Raji (cell line): ENCODE data around the gene NPPB.

Source experiments
- POLR2A ChIP-seq: IDR thresholded peaks from 2 replicates; pipeline ENCODE4 v1.6.1; 2011; ENCODE audit warnings: low read depth, low read length, control low read depth; ENCODE audit not compliant: insufficient read depth

Gene NPPB

GRCh38 chr1:11882814-11883538 is 24.2 kb upstream of the NPPB start:
- TF ChIP-seq POLR2A = no peak

GRCh38 chr1:11881749-11882441 is 23.1 kb upstream of the NPPB start:
- no peak for TF ChIP-seq POLR2A

GRCh38 chr1:11880911-11881748 is 22.4 kb upstream of the NPPB start:
- TF ChIP-seq POLR2A = no peak

GRCh38 chr1:11880181-11880575 is 21.4 kb upstream of the NPPB start:
- TF ChIP-seq POLR2A = no peak

GRCh38 chr1:11879311-11880180 is 20.8 kb upstream of the NPPB start:
- no peak for TF ChIP-seq POLR2A

- TF ChIP-seq POLR2A = no peak
These were observed 20.1 kb upstream of the NPPB start for GRCh38 chr1:11878891-11879190.

- no peak for TF ChIP-seq POLR2A
These were observed 19.5 kb upstream of the NPPB start for GRCh38 chr1:11878081-11878890.

GRCh38 chr1:11877074-11877473 is 18.3 kb upstream of the NPPB start:
- no peak for TF ChIP-seq POLR2A

GRCh38 chr1:11875094-11875493 is 16.3 kb upstream of the NPPB start:
- TF ChIP-seq POLR2A = no peak

GRCh38 chr1:11874624-11875023 is 15.9 kb upstream of the NPPB start:
- TF ChIP-seq POLR2A = no peak

GRCh38 chr1:11874258-11874562 is 15.5 kb upstream of the NPPB start:
- no peak for TF ChIP-seq POLR2A

- no peak for TF ChIP-seq POLR2A
These were observed 14.9 kb upstream of the NPPB start for GRCh38 chr1:11873395-11874257.

- TF ChIP-seq POLR2A = no peak
These were observed 13.8 kb upstream of the NPPB start for GRCh38 chr1:11872545-11872944.

GRCh38 chr1:11869650-11870207 is 11.0 kb upstream of the NPPB start:
- TF ChIP-seq POLR2A = no peak

GRCh38 chr1:11869104-11869503 is 10.4 kb upstream of the NPPB start:
- no peak for TF ChIP-seq POLR2A
